PC-3 (cell line): ENCODE measurements around the gene PDX1.

ENCODE experiments used
- EZH2 ChIP-seq: fragments of 300-600 bp; sonication (generic); IDR thresholded peaks from one replicate; pipeline ENCODE4 v1.6.1; 2017; ENCODE audit warnings: antibody characterized with exemption, mild to moderate bottlenecking, low read length; ENCODE audit not compliant: unreplicated experiment
- TF ChIP-seq, protein P1 (sequence below): fragments of 300-600 bp; sonication (generic); conservative IDR thresholded peaks from 2 replicates; pipeline ENCODE4 v1.5.1; 2017; ENCODE audit warnings: antibody characterized with exemption, low read depth, mild to moderate bottlenecking, low read length

DNA sequence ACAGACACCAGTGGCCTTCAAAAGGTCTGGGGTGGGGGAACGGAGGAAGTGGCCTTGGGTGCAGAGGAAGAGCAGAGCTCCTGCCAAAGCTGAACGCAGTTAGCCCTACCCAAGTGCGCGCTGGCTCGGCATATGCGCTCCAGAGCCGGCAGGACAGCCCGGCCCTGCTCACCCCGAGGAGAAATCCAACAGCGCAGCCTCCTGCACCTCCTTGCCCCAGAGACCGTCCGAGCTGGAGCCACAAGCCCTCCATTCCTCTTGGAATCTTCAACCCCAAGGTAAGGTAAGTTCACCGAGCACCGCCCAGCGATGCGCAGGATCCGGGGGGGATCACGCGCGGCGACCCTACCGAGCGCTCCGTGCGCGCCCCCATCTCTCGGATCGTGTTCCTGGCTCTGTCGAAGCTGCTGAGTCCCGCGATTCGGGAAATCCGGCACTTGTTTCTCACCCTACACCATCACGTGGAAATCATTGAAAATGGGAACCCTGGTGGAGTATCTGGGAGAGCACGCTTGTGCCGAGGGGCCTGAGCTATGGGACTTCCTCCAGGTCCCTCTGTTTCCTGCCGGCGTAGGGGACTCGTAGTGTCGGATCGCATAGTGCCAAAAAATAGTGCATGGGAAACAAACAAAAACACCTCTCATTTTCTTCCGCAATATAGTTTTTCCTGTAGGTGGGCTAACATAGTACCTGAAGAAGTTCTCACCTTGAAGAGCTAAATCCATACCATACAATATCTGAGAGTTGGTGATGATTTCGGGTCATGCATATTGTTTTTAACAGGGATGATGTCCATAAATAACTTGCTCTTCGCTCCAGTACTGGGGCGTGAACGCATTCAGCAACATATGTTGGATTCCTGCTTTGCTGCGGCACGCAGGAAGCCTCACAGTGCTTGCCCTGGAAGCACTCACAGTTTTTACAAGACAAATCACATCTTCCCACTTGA is 9.3 kb downstream of the PDX1 start:
- TF ChIP-seq, protein P1, sequence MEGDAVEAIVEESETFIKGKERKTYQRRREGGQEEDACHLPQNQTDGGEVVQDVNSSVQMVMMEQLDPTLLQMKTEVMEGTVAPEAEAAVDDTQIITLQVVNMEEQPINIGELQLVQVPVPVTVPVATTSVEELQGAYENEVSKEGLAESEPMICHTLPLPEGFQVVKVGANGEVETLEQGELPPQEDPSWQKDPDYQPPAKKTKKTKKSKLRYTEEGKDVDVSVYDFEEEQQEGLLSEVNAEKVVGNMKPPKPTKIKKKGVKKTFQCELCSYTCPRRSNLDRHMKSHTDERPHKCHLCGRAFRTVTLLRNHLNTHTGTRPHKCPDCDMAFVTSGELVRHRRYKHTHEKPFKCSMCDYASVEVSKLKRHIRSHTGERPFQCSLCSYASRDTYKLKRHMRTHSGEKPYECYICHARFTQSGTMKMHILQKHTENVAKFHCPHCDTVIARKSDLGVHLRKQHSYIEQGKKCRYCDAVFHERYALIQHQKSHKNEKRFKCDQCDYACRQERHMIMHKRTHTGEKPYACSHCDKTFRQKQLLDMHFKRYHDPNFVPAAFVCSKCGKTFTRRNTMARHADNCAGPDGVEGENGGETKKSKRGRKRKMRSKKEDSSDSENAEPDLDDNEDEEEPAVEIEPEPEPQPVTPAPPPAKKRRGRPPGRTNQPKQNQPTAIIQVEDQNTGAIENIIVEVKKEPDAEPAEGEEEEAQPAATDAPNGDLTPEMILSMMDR = no peak
- TF ChIP-seq EZH2 = no peak
